WTC11 (cell line): ENCODE data around the gene SHLD1.
"Not testable (repeated sequence)": the region's sequence is repeated elsewhere in the genome, so short reads cannot be mapped to it uniquely, and the experiment has no call there.

Experiments
- AFF4 ChIP-seq: sonication (generic); formaldehyde crosslinking; IDR thresholded peaks from 2 replicates; pipeline ENCODE4 v1.8.1; 2023; ENCODE audit warnings: mild to moderate bottlenecking, missing genetic modification reagents, borderline replicate concordance
- CTCF ChIP-seq: fragments of 200-600 bp; IDR thresholded peaks from 2 replicates; pipeline ENCODE4 v1.8.0; 2022; ENCODE audit warnings: antibody characterized with exemption
- HMGXB4 ChIP-seq: sonication (generic); formaldehyde crosslinking; IDR thresholded peaks from 2 replicates; pipeline ENCODE4 v1.8.1; 2023; ENCODE audit warnings: mild to moderate bottlenecking, moderate library complexity, missing genetic modification reagents
- NFYB ChIP-seq: sonication (generic); formaldehyde crosslinking; conservative IDR thresholded peaks from 2 replicates; pipeline ENCODE4 v1.8.0; 2022; ENCODE audit warnings: low read depth, missing genetic modification reagents
- NR2C2 ChIP-seq: sonication (generic); formaldehyde crosslinking; IDR thresholded peaks from 2 replicates; pipeline ENCODE4 v1.8.0; 2022; ENCODE audit warnings: mild to moderate bottlenecking, missing genetic modification reagents
- SMAD4 ChIP-seq: sonication (generic); formaldehyde crosslinking; IDR thresholded peaks from 2 replicates; pipeline ENCODE4 v1.8.0; 2022; ENCODE audit warnings: mild to moderate bottlenecking, missing genetic modification reagents
- TEAD4 ChIP-seq: sonication (generic); formaldehyde crosslinking; IDR thresholded peaks from 2 replicates; pipeline ENCODE4 v1.8.0; 2022; ENCODE audit warnings: mild to moderate bottlenecking, missing genetic modification reagents

- TF ChIP-seq AFF4 (CRISPR knock-in tag); NR2C2; CTCF; NFYB (CRISPR knock-in tag); SMAD4; HMGXB4 (CRISPR knock-in tag); TEAD4 (CRISPR knock-in tag): not testable (repeated sequence)
Measured at GRCh38 chr20:5725183-5725463, 25.1 kb upstream of the SHLD1 start.
